ENCODE data around the gene COG8.

GRCh38 chr16:69316595-69317034 is 22.7 kb downstream of the COG8 start:
- no peak for TF ChIP-seq EZH2phosphoT487 (IDR thresholded peaks at IDR 0.05; ENCODE audit: insufficient read depth, low read depth)
- TF ChIP-seq EZH2 (IDR thresholded peaks at IDR 0.05; ENCODE audit: insufficient read depth, poor library complexity, severe bottlenecking): no peak

All from GM23248 (cell line).